NCI-H1048 (cell line): ENCODE results near the gene MPPED2.

ENCODE experiments used
- DNase-seq: peaks from one replicate; lab custom pipeline; 2025; lab: John Stamatoyannopoulos, UW

The MPPED2 gene

GRCh38 chr11:30487200-30487898 lies 98.8 kb downstream of the MPPED2 start:
- no peak for DNase-seq

GRCh38 chr11:30485756-30486155 lies 100.4 kb downstream of the MPPED2 start:
- DNase-seq = no peak

- DNase-seq = no peak
These were observed 100.9 kb downstream of the MPPED2 start for GRCh38 chr11:30485222-30485621.

- no peak for DNase-seq
These were observed 103.1 kb downstream of the MPPED2 start for GRCh38 chr11:30483056-30483455.

GRCh38 chr11:30481796-30482195 lies 104.4 kb downstream of the MPPED2 start:
- DNase-seq = no peak

- no peak for DNase-seq
These were observed 104.8 kb downstream of the MPPED2 start for GRCh38 chr11:30481330-30481729.

GRCh38 chr11:30479899-30480298 lies 106.3 kb downstream of the MPPED2 start:
- DNase-seq = no peak

GRCh38 chr11:30478923-30479322 lies 107.2 kb downstream of the MPPED2 start:
- DNase-seq = no peak

GRCh38 chr11:30477061-30477460 lies 109.1 kb downstream of the MPPED2 start:
- no peak for DNase-seq

- no peak for DNase-seq
These were observed 111.8 kb downstream of the MPPED2 start for GRCh38 chr11:30474151-30474954.

- DNase-seq = no peak
These were observed 114.9 kb downstream of the MPPED2 start for GRCh38 chr11:30471244-30471643.

GRCh38 chr11:30468881-30469280 lies 117.3 kb downstream of the MPPED2 start:
- DNase-seq = no peak

GRCh38 chr11:30467176-30467575 lies 119.0 kb downstream of the MPPED2 start:
- DNase-seq = no peak

GRCh38 chr11:30465623-30466022 lies 120.5 kb downstream of the MPPED2 start:
- no peak for DNase-seq

GRCh38 chr11:30465192-30465591 lies 121.0 kb downstream of the MPPED2 start:
- DNase-seq = no peak

GRCh38 chr11:30463266-30463665 lies 122.9 kb downstream of the MPPED2 start:
- no peak for DNase-seq

- no peak for DNase-seq
These were observed 123.7 kb downstream of the MPPED2 start for GRCh38 chr11:30462421-30462820.

- no peak for DNase-seq
These were observed 126.3 kb downstream of the MPPED2 start for GRCh38 chr11:30459821-30460220.

GRCh38 chr11:30459306-30459705 lies 126.8 kb downstream of the MPPED2 start:
- no peak for DNase-seq

- DNase-seq = no peak
These were observed 127.6 kb downstream of the MPPED2 start for GRCh38 chr11:30458541-30458940.

GRCh38 chr11:30457087-30457486 lies 129.1 kb downstream of the MPPED2 start:
- no peak for DNase-seq

GRCh38 chr11:30455025-30455424 lies 131.1 kb downstream of the MPPED2 start:
- no peak for DNase-seq

- no peak for DNase-seq
These were observed 131.6 kb downstream of the MPPED2 start for GRCh38 chr11:30454541-30454940.

- no peak for DNase-seq
These were observed 132.0 kb downstream of the MPPED2 start for GRCh38 chr11:30454111-30454510.
